Measurements from ENCODE around the gene UFSP2.

DNA sequence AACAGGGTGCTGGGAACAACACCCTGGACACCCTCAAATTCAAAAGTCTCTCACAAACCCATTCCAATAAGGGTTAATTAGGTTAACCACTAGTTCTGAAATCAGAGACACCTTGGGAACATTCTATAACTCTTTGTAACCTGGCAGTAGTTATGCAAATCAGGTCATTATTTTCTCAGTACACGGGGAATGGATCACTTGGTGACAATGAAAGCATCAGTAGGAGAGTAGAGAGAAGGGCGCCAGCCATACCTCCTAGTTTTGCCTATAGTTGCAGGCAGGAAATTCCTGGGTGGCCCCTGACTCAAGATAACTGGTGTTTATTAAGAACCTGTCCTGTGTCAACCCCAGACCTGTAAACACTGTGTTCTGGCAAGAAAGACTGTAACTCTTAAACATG lies 43.2 kb upstream of the UFSP2 start:
- TF ChIP-seq POLR2A (IDR thresholded peaks at IDR 0.05; ENCODE audit: low read length) (no peak), GATA1 (IDR thresholded peaks at IDR 0.05; ENCODE audit: low read depth, low read length) (no peak)

Data from erythroblast (primary cell).